ENCODE measurements around the gene MNX1. TPM values are rescaled to one million over a fixed set of nuclear protein-coding genes. Genes with fewer than 3 reads are reported as not detected.

MNX1 gene
- total RNA-seq, 1 donor from 2014 or later: not detected

DNA sequence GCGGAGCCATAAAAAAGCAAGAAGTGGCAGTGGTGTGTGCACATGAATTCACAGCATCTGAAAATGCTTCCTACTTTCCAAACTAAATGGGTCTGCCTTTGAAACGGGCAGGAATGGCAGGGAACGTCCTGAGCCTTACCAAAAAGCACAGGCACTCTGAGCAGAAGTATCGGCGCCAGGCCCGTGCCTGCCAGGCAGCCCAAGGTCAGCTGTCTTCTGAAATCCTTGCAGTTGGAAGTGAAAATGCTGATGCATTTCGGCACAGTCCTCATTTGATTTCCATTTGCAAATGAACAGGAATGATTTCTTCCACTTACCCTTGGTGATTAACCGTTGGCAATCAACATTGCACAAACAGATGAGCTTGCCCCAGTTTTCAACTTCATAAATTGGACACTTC lies 47.6 kb upstream of the MNX1 start:
- no peaks in the 10 kb centered on the region for H3K9me3 ChIP-seq (ENCODE audit: low read depth)
- no peak overlapping the region for H2AFZ ChIP-seq (replicated peaks)
- H3K9me3 Mint-ChIP-seq: peaks cover 9% of the 10 kb centered on the region
- no peaks in the 10 kb centered on the region for H3K79me2 ChIP-seq (ENCODE audit: low read depth)
- H3K27me3 ChIP-seq: no peaks in the 10 kb centered on the region
- TF ChIP-seq EZH2phosphoT487 (IDR thresholded peaks at IDR 0.05): no peak
- TF ChIP-seq EZH2 (IDR thresholded peaks at IDR 0.05): no peak
- TF ChIP-seq, protein P1, sequence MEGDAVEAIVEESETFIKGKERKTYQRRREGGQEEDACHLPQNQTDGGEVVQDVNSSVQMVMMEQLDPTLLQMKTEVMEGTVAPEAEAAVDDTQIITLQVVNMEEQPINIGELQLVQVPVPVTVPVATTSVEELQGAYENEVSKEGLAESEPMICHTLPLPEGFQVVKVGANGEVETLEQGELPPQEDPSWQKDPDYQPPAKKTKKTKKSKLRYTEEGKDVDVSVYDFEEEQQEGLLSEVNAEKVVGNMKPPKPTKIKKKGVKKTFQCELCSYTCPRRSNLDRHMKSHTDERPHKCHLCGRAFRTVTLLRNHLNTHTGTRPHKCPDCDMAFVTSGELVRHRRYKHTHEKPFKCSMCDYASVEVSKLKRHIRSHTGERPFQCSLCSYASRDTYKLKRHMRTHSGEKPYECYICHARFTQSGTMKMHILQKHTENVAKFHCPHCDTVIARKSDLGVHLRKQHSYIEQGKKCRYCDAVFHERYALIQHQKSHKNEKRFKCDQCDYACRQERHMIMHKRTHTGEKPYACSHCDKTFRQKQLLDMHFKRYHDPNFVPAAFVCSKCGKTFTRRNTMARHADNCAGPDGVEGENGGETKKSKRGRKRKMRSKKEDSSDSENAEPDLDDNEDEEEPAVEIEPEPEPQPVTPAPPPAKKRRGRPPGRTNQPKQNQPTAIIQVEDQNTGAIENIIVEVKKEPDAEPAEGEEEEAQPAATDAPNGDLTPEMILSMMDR (IDR thresholded peaks at IDR 0.05): no peak
- no peak overlapping the region for H3K27ac Mint-ChIP-seq
- no peak overlapping the region for H3K4me3 Mint-ChIP-seq
- H3K9ac ChIP-seq: no peak overlapping the region
- H3K4me3 ChIP-seq: no peak overlapping the region
- no peaks in the 10 kb centered on the region for H3F3A ChIP-seq (ENCODE audit: low read depth)
- no peak overlapping the region for H3K27ac ChIP-seq
- no peaks in the 10 kb centered on the region for H3K36me3 ChIP-seq
- H3K4me1 ChIP-seq: no peaks in the 10 kb centered on the region
- no peak overlapping the region for H3K4me2 ChIP-seq
- H4K20me1 ChIP-seq (ENCODE audit: low read depth): no peaks in the 10 kb centered on the region
- DNase-seq (ENCODE audit: low spot score): no peak
- peaks cover 6% of the 10 kb centered on the region for H3K27me3 Mint-ChIP-seq (ENCODE audit: insufficient read depth, low read depth)
- H3K4me1 Mint-ChIP-seq: no peaks in the 10 kb centered on the region
- H3K36me3 Mint-ChIP-seq: no peaks in the 10 kb centered on the region

DNA sequence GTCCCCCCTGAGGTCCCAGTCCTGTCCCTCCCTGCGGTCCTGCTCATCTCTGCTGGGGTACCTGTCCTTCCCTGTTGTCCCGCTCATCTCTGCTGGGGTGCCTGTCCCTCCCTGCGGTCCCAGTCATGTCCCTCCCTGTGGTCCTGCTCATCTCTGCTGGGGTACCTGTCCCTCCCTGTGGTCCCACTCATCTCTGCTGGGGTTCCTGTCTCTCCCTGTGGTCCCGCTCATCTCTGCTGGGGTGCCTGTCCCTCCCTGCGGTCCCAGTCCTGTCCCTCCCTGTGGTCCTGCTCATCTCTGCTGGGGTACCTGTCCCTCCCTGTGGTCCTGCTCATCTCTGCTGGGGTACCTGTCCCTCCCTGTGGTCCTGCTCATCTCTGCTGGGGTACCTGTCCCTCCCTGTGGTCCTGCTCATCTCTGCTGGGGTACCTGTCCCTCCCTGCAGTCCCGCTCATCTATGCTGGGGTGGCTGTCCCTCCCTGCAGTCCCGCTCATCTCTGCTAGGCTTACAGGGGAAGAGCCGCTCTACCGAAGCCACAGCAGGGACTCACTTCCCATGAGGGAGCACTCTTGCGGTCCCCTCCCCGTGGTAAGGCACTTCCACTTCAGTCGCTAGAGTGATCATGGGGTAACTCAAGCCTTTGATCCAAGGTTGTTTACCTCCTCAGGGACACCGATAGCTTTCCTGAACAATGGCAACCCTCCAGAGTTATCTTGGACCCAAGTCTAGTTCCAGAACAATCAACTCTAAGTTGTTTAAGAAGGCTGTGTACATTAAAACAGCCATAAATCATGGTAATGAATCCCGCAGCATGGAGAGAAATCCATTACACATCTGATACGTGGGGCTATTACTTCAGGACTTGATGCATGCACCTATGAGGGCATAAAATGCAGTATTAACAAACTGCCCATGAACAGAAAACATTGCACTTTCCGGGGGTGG lies 46.8 kb upstream of the MNX1 start:
- H3K4me3 Mint-ChIP-seq: no peak overlapping the region
- Histone ChIP-seq H3K27ac (no peak overlapping the region), H2AFZ (replicated peaks) (no peak overlapping the region), H3K9ac (no peak overlapping the region), H3F3A (ENCODE audit: low read depth) (no peaks in the 10 kb centered on the region), H3K79me2 (ENCODE audit: low read depth) (no peaks in the 10 kb centered on the region), H3K4me2 (no peak overlapping the region), H4K20me1 (ENCODE audit: low read depth) (no peaks in the 10 kb centered on the region), H3K36me3 (no peaks in the 10 kb centered on the region), H3K4me3 (no peak overlapping the region), H3K9me3 (ENCODE audit: low read depth) (no peaks in the 10 kb centered on the region), H3K27me3 (no peaks in the 10 kb centered on the region), H3K4me1 (no peaks in the 10 kb centered on the region)
- H3K9me3 Mint-ChIP-seq: peaks cover 5% of the 10 kb centered on the region
- no peak for DNase-seq (ENCODE audit: low spot score)
- no peaks in the 10 kb centered on the region for H3K4me1 Mint-ChIP-seq
- TF ChIP-seq EZH2phosphoT487 (IDR thresholded peaks at IDR 0.05) (no peak), EZH2 (IDR thresholded peaks at IDR 0.05) (no peak)
- TF ChIP-seq, protein P1 (IDR thresholded peaks at IDR 0.05): no peak
- H3K27me3 Mint-ChIP-seq (ENCODE audit: insufficient read depth, low read depth): peaks cover 6% of the 10 kb centered on the region
- H3K27ac Mint-ChIP-seq: no peak overlapping the region
- no peaks in the 10 kb centered on the region for H3K36me3 Mint-ChIP-seq

DNA sequence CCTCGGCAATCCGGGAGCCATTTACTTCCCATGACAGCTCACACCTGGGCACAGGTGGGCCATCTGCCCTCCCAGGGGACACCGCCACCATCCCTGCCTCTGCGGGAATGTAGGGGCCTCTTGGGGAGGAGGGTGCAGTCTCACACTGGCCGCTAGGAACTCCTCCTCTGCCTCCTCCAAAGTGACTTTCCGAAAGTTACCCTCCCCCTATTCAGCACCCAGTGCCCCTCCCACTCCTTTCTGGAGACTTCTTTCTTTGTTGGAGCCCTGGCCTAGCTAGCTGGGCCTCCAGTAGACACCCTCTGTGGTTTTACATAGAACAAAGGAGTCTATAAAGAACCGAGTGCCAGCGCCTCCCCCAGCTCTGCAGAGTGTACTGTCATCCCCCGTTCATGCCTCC lies 45.8 kb upstream of the MNX1 start:
- no peaks in the 10 kb centered on the region for H3K4me1 ChIP-seq
- no peak overlapping the region for H3K4me2 ChIP-seq
- no peaks in the 10 kb centered on the region for H3K36me3 ChIP-seq
- no peaks in the 10 kb centered on the region for H4K20me1 ChIP-seq (ENCODE audit: low read depth)
- H2AFZ ChIP-seq (replicated peaks): no peak overlapping the region
- H3K27me3 ChIP-seq: no peaks in the 10 kb centered on the region
- H3K9ac ChIP-seq: no peak overlapping the region
- no peaks in the 10 kb centered on the region for H3K79me2 ChIP-seq (ENCODE audit: low read depth)
- Mint-ChIP-seq H3K27ac (no peak overlapping the region), H3K36me3 (no peaks in the 10 kb centered on the region), H3K4me3 (no peak overlapping the region), H3K27me3 (ENCODE audit: insufficient read depth, low read depth) (peaks cover 6% of the 10 kb centered on the region), H3K9me3 (peaks cover 4% of the 10 kb centered on the region), H3K4me1 (no peaks in the 10 kb centered on the region)
- TF ChIP-seq, protein P1 (IDR thresholded peaks at IDR 0.05): no peak
- no peak for TF ChIP-seq EZH2 (IDR thresholded peaks at IDR 0.05)
- no peak for TF ChIP-seq EZH2phosphoT487 (IDR thresholded peaks at IDR 0.05)
- DNase-seq (ENCODE audit: low spot score): no peak
- H3F3A ChIP-seq (ENCODE audit: low read depth): no peaks in the 10 kb centered on the region
- H3K9me3 ChIP-seq (ENCODE audit: low read depth): no peaks in the 10 kb centered on the region
- no peak overlapping the region for H3K4me3 ChIP-seq
- no peak overlapping the region for H3K27ac ChIP-seq
